Stimulated activated CD8-positive, alpha-beta memory T cell treated with anti-CD3 and anti-CD28 coated beads, Interleukin-2, amount 100 ng/mL, for 1 hour (primary cell): ENCODE measurements around the gene ZCCHC7.
"Not testable (repeated sequence)": the region's sequence is repeated elsewhere in the genome, so short reads cannot be mapped to it uniquely, and the experiment has no call there.

Experiments used
- DNase-seq, 2 donors: peaks; one replicate each; pipeline ENCODE4 v3.0.0-alpha.2; 2020; ENCODE audit warnings: low read depth in 2 of 2

ZCCHC7 gene

GRCh38 chr9:37373621-37374020 is 253.2 kb downstream of the ZCCHC7 start:
- DNase-seq = no peak

DNA sequence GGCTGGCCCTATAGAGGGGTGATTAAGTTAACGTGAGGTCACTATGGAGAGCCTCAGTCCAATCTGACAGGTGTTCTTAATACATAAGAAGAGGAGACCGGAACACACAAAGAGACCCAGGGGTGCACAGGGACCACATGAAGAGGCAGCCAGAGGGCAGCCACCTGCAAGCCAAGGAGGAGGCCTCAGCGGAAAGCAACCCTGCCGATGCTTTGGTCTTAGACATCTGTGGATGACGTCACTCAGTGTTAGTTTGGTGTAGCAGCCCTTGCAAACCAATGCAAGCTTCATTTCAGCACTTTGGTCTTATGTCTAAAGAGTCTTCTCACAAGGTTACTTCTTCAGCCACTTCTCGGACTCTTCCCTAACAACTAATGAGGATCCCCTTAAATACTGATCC is 254.5 kb downstream of the ZCCHC7 start:
- no peak for DNase-seq

GRCh38 chr9:37377688-37378612 is 257.6 kb downstream of the ZCCHC7 start:
- DNase-seq = no peak

- DNase-seq = no peak
Observed at GRCh38 chr9:37378613-37379004, 258.2 kb downstream of the ZCCHC7 start.

GRCh38 chr9:37379835-37380234 is 259.5 kb downstream of the ZCCHC7 start:
- no peak for DNase-seq

GRCh38 chr9:37380570-37380969 is 260.2 kb downstream of the ZCCHC7 start:
- DNase-seq = no peak

- DNase-seq = no peak
Observed at GRCh38 chr9:37381094-37381741, 260.8 kb downstream of the ZCCHC7 start.

GRCh38 chr9:37382161-37382981 is 262.0 kb downstream of the ZCCHC7 start:
- no peak for DNase-seq

- no peak for DNase-seq
Observed at GRCh38 chr9:37382982-37383357, 262.6 kb downstream of the ZCCHC7 start.

DNA sequence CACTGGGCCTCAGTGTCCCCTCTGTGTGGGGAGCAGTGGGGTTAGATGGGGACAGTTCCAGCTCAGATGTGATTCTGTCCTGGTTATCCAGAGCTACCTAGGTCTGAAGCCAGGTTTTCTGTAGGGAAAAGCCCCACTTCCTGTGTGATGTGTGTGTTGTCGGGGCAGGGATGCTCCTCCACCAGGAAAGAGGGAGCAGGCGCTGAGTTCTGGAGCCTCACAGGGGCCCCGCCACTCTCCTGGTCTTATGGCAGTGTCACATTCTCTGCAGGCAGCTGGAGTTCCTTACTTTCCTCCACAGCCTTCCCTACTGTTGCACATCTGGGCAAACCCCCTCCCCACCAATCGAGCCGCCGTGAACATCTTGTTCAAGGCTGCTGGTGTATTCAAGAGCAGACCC is 263.0 kb downstream of the ZCCHC7 start:
- DNase-seq = no peak

DNA sequence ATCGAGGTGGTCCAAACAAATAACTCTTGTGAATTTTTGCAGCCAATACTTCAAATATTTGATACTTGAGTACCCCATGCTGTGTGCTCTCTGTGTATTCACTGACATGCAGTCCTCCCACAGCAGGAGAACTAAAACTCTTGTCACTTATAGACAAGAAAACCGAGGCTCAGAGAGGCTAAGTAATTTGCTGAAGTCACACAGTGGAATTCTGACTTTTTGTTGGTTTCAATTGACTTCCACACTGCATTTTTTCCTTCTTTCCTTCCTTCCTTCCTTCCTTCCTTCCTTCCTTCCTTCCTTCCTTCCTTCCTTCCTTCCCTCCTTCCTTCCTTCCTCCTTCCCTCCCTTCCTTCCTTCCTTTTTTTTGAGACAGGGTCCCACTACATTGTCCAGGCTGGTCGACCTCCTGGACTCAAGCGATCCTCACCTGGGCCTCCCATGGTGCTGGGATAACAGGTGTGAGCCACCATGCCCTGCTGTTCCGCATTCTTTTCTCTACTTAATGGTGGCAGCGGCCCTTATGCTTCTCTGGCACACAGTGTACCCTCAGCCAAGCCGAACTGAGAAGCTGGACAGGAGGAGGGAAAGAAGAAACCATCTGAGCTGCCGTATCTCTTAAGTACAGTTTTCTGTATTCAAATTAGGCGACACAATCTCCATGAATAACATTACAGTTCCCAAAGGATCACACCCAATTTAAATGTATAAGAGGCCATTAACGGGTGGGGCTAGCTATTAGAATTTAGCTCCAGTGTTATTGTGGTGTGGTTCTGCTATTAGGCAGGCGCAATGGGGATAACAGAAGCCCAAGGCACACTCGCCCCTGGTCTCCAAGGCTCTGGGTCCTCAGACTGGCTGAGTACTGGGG is 263.7 kb downstream of the ZCCHC7 start:
- DNase-seq = no peak

- no peak for DNase-seq
Observed at GRCh38 chr9:37385286-37385685, 264.9 kb downstream of the ZCCHC7 start.

- no peak for DNase-seq
Observed at GRCh38 chr9:37386988-37387387, 266.6 kb downstream of the ZCCHC7 start.

GRCh38 chr9:37390759-37391158 is 270.4 kb downstream of the ZCCHC7 start:
- peak in 1 of 2 donors; percentile 5 for DNase-seq

DNA sequence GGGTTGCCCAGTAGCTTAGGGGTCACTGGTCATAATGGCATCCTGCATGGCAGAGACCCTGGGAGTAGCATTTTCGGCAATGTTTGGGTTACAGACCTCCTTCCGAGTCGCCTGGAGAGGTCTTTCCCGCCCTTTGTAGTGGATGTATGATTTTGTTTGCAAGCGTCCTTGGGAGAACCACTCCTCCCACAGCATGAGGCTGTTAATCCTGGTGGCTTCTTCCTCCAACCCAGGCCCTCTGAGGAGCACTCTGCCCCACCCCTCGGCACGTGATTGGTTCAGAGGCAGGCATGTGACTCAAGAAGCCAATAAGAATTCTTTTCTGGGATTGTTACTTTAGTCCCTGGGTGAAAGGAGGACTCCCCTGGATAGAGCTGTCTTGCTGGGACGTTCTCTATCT is 271.9 kb downstream of the ZCCHC7 start:
- DNase-seq = no peak

DNA sequence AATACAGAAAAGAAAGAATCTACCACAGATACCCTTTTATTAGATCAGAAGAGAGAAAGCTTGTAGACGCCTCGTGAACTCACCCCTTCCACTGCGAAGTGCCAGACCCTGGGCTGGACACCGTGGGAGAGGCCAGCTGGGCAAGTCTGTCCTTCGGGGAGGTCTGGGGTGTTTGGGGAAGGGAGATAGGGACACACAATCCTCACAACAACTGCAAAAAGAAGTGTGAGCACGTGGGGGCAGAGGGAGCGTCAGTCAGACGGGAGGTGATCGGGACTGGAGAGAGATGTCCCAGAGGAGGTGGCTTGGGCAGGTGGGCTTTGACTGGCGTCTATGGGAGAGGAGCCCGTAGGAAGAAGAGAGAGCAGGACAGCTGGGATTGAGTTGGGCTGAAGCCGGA is 274.9 kb downstream of the ZCCHC7 start:
- DNase-seq = no peak

- no peak for DNase-seq
Observed at GRCh38 chr9:37395663-37396062, 275.3 kb downstream of the ZCCHC7 start.

GRCh38 chr9:37397948-37398347 is 277.6 kb downstream of the ZCCHC7 start:
- not testable (repeated sequence) for DNase-seq

DNA sequence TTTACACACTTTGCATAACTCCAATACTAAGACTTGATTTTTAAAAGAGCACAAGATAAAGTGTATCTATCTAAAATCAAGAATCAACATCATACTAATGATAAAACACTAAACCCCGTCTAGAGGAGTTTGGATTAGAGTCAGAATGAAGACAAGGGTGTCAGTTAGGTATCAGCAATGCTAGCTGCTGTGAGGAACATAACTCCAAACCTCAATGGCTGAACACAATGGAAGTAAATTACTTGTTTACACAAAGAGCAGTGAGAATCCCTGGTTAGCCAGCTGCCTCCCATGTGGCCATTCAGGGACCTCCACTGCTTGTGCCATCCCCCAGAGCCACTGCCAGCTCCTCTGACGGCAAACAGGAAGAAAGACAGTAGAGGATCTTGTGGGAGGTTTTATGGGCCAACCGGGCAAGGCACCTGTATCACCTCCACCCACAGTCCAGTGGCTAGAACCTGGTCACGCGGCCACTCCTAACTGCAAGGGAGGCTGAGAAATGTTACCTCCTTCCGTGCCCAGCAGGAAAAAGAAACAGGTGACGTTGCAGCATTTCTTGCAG is 278.2 kb downstream of the ZCCHC7 start:
- DNase-seq = no peak

DNA sequence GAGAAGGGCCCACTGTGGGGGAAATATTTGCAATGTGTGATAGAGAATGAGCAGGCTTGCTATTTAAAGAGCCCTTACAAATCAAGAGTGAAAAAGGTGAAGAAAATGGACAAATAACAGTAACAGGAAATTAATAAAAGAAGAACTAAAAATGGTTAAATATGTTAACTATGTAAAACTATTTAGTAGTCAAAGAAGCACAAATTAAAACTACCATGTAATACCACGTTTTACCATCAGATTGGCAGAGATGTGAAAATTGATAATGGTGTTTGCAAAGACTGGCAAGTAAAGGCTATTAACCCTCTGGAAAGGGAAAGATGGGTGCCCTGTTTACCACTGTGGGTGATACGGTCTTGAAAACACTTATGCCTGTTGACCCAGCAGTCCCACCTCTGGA is 279.0 kb downstream of the ZCCHC7 start:
- no peak for DNase-seq

DNA sequence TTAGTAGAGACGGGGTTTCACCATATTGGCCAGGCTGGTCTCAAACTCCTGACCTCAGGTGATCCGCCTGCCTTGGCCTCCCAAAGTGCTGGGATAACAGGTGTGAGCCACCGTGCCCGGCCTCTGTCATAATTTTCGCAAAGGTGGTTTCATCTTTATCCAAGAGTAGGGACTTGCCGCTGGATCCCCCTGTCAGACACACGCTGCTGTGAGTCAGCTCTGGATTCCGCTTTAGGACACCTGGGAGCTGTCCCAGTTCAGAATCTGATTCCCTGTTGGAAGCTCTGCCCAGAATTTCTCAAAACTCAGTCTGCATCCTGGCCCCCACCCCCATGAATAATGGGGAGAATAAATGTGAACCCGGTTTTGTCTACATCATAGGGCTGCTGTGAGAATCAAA is 284.2 kb downstream of the ZCCHC7 start:
- no peak for DNase-seq
